Left lung (tissue), 10 donors: ENCODE results near the gene PPP2R1A. TPM values are rescaled to one million over a fixed set of nuclear protein-coding genes. Genes with fewer than 3 reads are reported as not detected.

Experiments
- ATAC-seq: fragments of 200-7000 bp; cut with Tn5 transposase; one replicate; pipeline ENCODE4 v1.9.1; 2020; ENCODE audit warnings: moderate library complexity
- DNase-seq, 4 donors: peaks; one replicate each; pipeline ENCODE4 v3.0.0-alpha.2; 2013 to 2020
- H3K27ac ChIP-seq, 2 donors: fragments of 200-600 bp; sonication (generic) in 1 of 2; one replicate each; pipeline versions ENCODE4 v1.5.0 to v1.8.0; 2020 to 2021
- H3K27me3 ChIP-seq, 2 donors: fragments of 200-600 bp; sonication (generic) in 1 of 2; one replicate each; pipeline versions ENCODE4 v1.5.0 to v1.8.0; 2020 to 2021
- H3K36me3 ChIP-seq, 2 donors: fragments of 200-600 bp; sonication (generic) in 1 of 2; one replicate each; pipeline versions ENCODE4 v1.5.0 to v1.8.0; 2020 to 2021
- H3K4me1 ChIP-seq, 2 donors: fragments of 200-600 bp; one replicate each; pipeline ENCODE4 v1.8.0; 2021
- H3K4me3 ChIP-seq, 2 donors: fragments of 200-600 bp; sonication (generic) in 1 of 2; one replicate each; pipeline versions ENCODE4 v1.5.0 to v1.8.0; 2020 to 2021; ENCODE audit warnings: mild to moderate bottlenecking in 1 of 2
- H3K9me3 ChIP-seq, 2 donors: fragments of 200-600 bp; sonication (generic) in 1 of 2; one replicate each; pipeline versions ENCODE4 v1.5.0 to v1.8.0; 2020 to 2021
- CTCF ChIP-seq, 2 donors: fragments of 200-600 bp; sonication (generic) in 1 of 2; IDR thresholded peaks; one replicate each; pipeline versions ENCODE4 v1.5.0 to v1.8.0; 2021; ENCODE audit warnings: antibody characterized with exemption in 2 of 2
- intact Hi-C, 2 donors: fragments of 100-400 bp; cut with DNase I; formaldehyde crosslinking; loops; one replicate each; pipeline versions ENCODE4 v1.11.2 to v1.14.2; 2022
- polyA plus RNA-seq, 6 donors: library from polyadenylated mRNA; unstranded; fragments of 120-200 nt; gene quantifications; one replicate each; pipeline ENCODE4 v1.2.1, GENCODE V29; 2013; ENCODE audit not compliant: insufficient read length in 6 of 6
- total RNA-seq, 2 donors: library from RNA; stranded (reverse); fragmentation: NEBNext Ultra II Directional; extraction: Animal tissue kit (Norgen Biotek cat#: 25700); gene quantifications; one replicate each; pipeline ENCODE4 v1.2.1, GENCODE V29; 2021
- donor health status: DM: no; HTN: yes; CAD: no.
- donor health status: DM: no; HTN: no; CAD: no.

PPP2R1A gene
- total and polyA plus RNA-seq, 8 donors = 193 to 346 (median 325) TPM

DNA sequence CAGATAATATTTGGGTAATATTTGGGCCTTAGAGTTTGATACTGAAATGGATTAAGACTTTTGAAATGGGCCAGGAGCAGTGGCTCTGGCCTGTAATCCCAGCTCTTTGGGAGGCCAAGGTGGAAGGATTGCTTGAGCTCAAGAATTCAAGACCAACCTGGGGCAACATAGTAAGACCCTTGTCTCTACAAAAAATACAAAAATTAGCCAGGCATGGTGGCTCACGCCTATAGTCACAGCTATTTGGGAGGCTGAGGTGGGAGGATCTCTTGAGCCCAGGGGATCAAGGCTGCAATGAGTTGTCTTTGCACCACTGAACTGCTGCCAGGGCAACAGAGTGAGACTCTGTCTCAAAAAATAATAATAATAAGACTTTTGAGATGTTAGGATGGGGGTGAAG, 17.5 kb upstream of the PPP2R1A start:
- H3K36me3 ChIP-seq = peaks cover 0 to 20% of the 10 kb centered on the region in 2 donors
- H3K27ac ChIP-seq = peak overlapping the region in 1 of 2 donors; percentile 78
- H3K9me3 ChIP-seq = no peaks in the 10 kb centered on the region
- intact Hi-C loops = no loop called here
- H3K27me3 ChIP-seq = no peaks in the 10 kb centered on the region
- DNase-seq = no peak
- peaks cover 7 to 24% of the 10 kb centered on the region in 2 donors for H3K4me1 ChIP-seq
- no peak for TF ChIP-seq CTCF (IDR thresholded peaks at IDR 0.05)
- no peak overlapping the region for H3K4me3 ChIP-seq
- no peak for ATAC-seq

- no peak for TF ChIP-seq CTCF (IDR thresholded peaks at IDR 0.05)
- Histone ChIP-seq H3K27me3 (no peaks in the 10 kb centered on the region), H3K4me1 (peaks cover 7 to 8% of the 10 kb centered on the region in 2 donors), H3K4me3 (no peak overlapping the region), H3K36me3 (no peaks in the 10 kb centered on the region), H3K9me3 (no peaks in the 10 kb centered on the region), H3K27ac (no peak overlapping the region)
- DNase-seq = no peak
- ATAC-seq = no peak
- intact Hi-C loops = no loop called here
Measured at GRCh38 chr19:52176574-52176973, 13.3 kb upstream of the PPP2R1A start.

DNA sequence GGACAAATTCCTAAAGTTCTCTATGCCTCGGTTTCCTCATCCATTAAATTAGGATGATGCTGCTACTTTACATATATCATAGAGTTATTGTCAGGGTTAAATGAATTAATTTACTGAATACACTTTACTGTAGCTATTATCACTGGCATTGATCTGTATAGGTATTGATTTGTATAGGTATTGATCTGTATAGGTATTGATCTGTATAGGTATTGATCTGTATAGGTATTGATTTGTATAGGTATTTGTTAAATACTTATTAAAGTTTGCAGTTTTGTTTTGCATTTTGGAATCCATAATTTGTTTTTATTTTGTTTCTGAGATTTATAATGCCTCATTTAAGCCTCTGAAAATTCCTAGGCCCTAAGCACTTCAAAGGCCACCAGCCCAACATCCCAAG, 2.4 kb upstream of the PPP2R1A start:
- peaks cover 11 to 23% of the 10 kb centered on the region in 2 donors for H3K4me1 ChIP-seq
- H3K27ac ChIP-seq = no peak overlapping the region
- no peaks in the 10 kb centered on the region for H3K36me3 ChIP-seq
- TF ChIP-seq CTCF (IDR thresholded peaks at IDR 0.05) = no peak
- ATAC-seq (no peak), DNase-seq (no peak)
- H3K9me3 ChIP-seq = no peaks in the 10 kb centered on the region
- intact Hi-C loops = no loop called here
- H3K4me3 ChIP-seq = no peak overlapping the region
- H3K27me3 ChIP-seq = no peaks in the 10 kb centered on the region

GRCh38 chr19:52188822-52189734, 774 bp upstream of the PPP2R1A start:
- intact Hi-C loops = no loop called here
- H3K27ac ChIP-seq = peak overlapping the region; percentile 92 to 99
- DNase-seq = peak in 1 of 4 donors; percentile 99
- no peaks in the 10 kb centered on the region for H3K27me3 ChIP-seq
- ATAC-seq = peak; percentile 5
- H3K36me3 ChIP-seq = peaks cover 0 to 11% of the 10 kb centered on the region in 2 donors
- peaks cover 11 to 34% of the 10 kb centered on the region in 2 donors for H3K4me1 ChIP-seq
- H3K4me3 ChIP-seq = peak overlapping the region; percentile 26 to 92
- no peaks in the 10 kb centered on the region for H3K9me3 ChIP-seq
- TF ChIP-seq CTCF (IDR thresholded peaks at IDR 0.05) = no peak

- H3K9me3 ChIP-seq = no peaks in the 10 kb centered on the region
- peak overlapping the region; percentile 98 to 99 for H3K27ac ChIP-seq
- H3K4me1 ChIP-seq = peaks cover 11 to 44% of the 10 kb centered on the region in 2 donors
- intact Hi-C loops = no loop called here
- peak overlapping the region; percentile 79 to 92 for H3K4me3 ChIP-seq
- TF ChIP-seq CTCF (IDR thresholded peaks at IDR 0.05) = no peak
- H3K36me3 ChIP-seq = peaks cover 0 to 24% of the 10 kb centered on the region in 2 donors
- no peak for ATAC-seq
- no peak for DNase-seq
- H3K27me3 ChIP-seq = no peaks in the 10 kb centered on the region
Measured at GRCh38 chr19:52190487-52191293, 838 bp downstream of the PPP2R1A start.
